ENCODE data around the gene BCL7B. TPM values are rescaled to one million over a fixed set of nuclear protein-coding genes. Genes with fewer than 3 reads are reported as not detected.

Gene BCL7B
- total and polyA plus RNA-seq, 2 donors from 2014 or later: 55.4 to 67.3 TPM

- H3K9me3 ChIP-seq (ENCODE audit: control insufficient read depth in 2 of 3, insufficient read depth in 1 of 3, low read length in 3 of 3): no peaks in the 10 kb centered on the region
- no peaks in the 10 kb centered on the region for H3K4me1 ChIP-seq (ENCODE audit: control insufficient read depth in 2 of 3, insufficient read depth in 2 of 3, low read depth in 1 of 3, low read length in 3 of 3)
- H3K27me3 ChIP-seq (ENCODE audit: control insufficient read depth, insufficient read depth, low read length): no peaks in the 10 kb centered on the region
- intact Hi-C loops (cut with DNase I): no loop called here
- DNase-seq: no peak
- H3K36me3 ChIP-seq (ENCODE audit: control insufficient read depth in 2 of 3, insufficient read depth in 3 of 3, low read length in 3 of 3): peaks cover 10 to 44% (median 37%) of the 10 kb centered on the region in 3 donors
- H3K27ac ChIP-seq (ENCODE audit: low read depth in 2 of 2, low read length in 2 of 2): no peak overlapping the region
- no peak for FAIRE-seq
- no peak for TF ChIP-seq CTCF (IDR thresholded peaks at IDR 0.05; ENCODE audit: borderline replicate concordance, extremely low read depth, insufficient read depth)
- H3K9ac ChIP-seq (ENCODE audit: low read length in 3 of 3): no peak overlapping the region
- no peak overlapping the region for H3K4me3 ChIP-seq (ENCODE audit: low read length in 3 of 3)
Measured at GRCh38 chr7:73507556-73507955, 49.9 kb downstream of the BCL7B start.

- H3K9me3 ChIP-seq (ENCODE audit: control insufficient read depth in 2 of 3, insufficient read depth in 1 of 3, low read length in 3 of 3): no peaks in the 10 kb centered on the region
- H3K9ac ChIP-seq (ENCODE audit: low read length in 3 of 3): no peak overlapping the region
- TF ChIP-seq CTCF (IDR thresholded peaks at IDR 0.05; ENCODE audit: borderline replicate concordance, extremely low read depth, insufficient read depth): no peak
- FAIRE-seq (no peak), DNase-seq (no peak)
- no peak overlapping the region for H3K4me3 ChIP-seq (ENCODE audit: low read length in 3 of 3)
- no peaks in the 10 kb centered on the region for H3K4me1 ChIP-seq (ENCODE audit: control insufficient read depth in 2 of 3, insufficient read depth in 2 of 3, low read depth in 1 of 3, low read length in 3 of 3)
- H3K36me3 ChIP-seq (ENCODE audit: control insufficient read depth in 2 of 3, insufficient read depth in 3 of 3, low read length in 3 of 3): peaks cover 14 to 39% (median 35%) of the 10 kb centered on the region in 3 donors
- intact Hi-C loops (cut with DNase I): no loop called here
- no peaks in the 10 kb centered on the region for H3K27me3 ChIP-seq (ENCODE audit: control insufficient read depth, insufficient read depth, low read length)
- H3K27ac ChIP-seq (ENCODE audit: low read depth in 2 of 2, low read length in 2 of 2): no peak overlapping the region
Measured at GRCh38 chr7:73504920-73505319, 52.6 kb downstream of the BCL7B start.

GRCh38 chr7:73504017-73504416, 53.5 kb downstream of the BCL7B start:
- Histone ChIP-seq H3K4me3 (ENCODE audit: low read length in 3 of 3) (no peak overlapping the region), H3K27ac (ENCODE audit: low read depth in 2 of 2, low read length in 2 of 2) (no peak overlapping the region), H3K4me1 (ENCODE audit: control insufficient read depth in 2 of 3, insufficient read depth in 2 of 3, low read depth in 1 of 3, low read length in 3 of 3) (no peaks in the 10 kb centered on the region), H3K9ac (ENCODE audit: low read length in 3 of 3) (no peak overlapping the region), H3K27me3 (ENCODE audit: control insufficient read depth, insufficient read depth, low read length) (no peaks in the 10 kb centered on the region), H3K36me3 (ENCODE audit: control insufficient read depth in 2 of 3, insufficient read depth in 3 of 3, low read length in 3 of 3) (peaks cover 14 to 45% (median 39%) of the 10 kb centered on the region in 3 donors), H3K9me3 (ENCODE audit: control insufficient read depth in 2 of 3, insufficient read depth in 1 of 3, low read length in 3 of 3) (no peaks in the 10 kb centered on the region)
- TF ChIP-seq CTCF (IDR thresholded peaks at IDR 0.05; ENCODE audit: borderline replicate concordance, extremely low read depth, insufficient read depth): no peak
- FAIRE-seq (no peak), DNase-seq (no peak)
- intact Hi-C loops (cut with DNase I): no loop called here

- H3K27ac ChIP-seq (ENCODE audit: low read depth in 2 of 2, low read length in 2 of 2): no peak overlapping the region
- no peak overlapping the region for H3K9ac ChIP-seq (ENCODE audit: low read length in 3 of 3)
- H3K4me1 ChIP-seq (ENCODE audit: control insufficient read depth in 2 of 3, insufficient read depth in 2 of 3, low read depth in 1 of 3, low read length in 3 of 3): no peaks in the 10 kb centered on the region
- no peak for TF ChIP-seq CTCF (IDR thresholded peaks at IDR 0.05; ENCODE audit: borderline replicate concordance, extremely low read depth, insufficient read depth)
- no peaks in the 10 kb centered on the region for H3K9me3 ChIP-seq (ENCODE audit: control insufficient read depth in 2 of 3, insufficient read depth in 1 of 3, low read length in 3 of 3)
- intact Hi-C loops (cut with DNase I): no loop called here
- peaks cover 13 to 42% (median 40%) of the 10 kb centered on the region in 3 donors for H3K36me3 ChIP-seq (ENCODE audit: control insufficient read depth in 2 of 3, insufficient read depth in 3 of 3, low read length in 3 of 3)
- no peak for DNase-seq
- no peak overlapping the region for H3K4me3 ChIP-seq (ENCODE audit: low read length in 3 of 3)
- FAIRE-seq: no peak
- no peaks in the 10 kb centered on the region for H3K27me3 ChIP-seq (ENCODE audit: control insufficient read depth, insufficient read depth, low read length)
Measured at GRCh38 chr7:73503229-73503628, 54.3 kb downstream of the BCL7B start.
